ENCODE measurements around the gene MCTP2. TPM values are rescaled to one million over a fixed set of nuclear protein-coding genes. Genes with fewer than 3 reads are reported as not detected.

The MCTP2 gene
- total RNA-seq = 1.2 and 5.2 TPM in 2 replicates

GRCh38 chr15:94230883-94231722 is at the start of gene MCTP2:
TSS of gene MCTP2 (plus strand) at chr15:94231561. CDS start at chr15:94298266, 66,705 bp downstream.

All from cardiac ventricle fibroblast (primary cell).